GM18951 (cell line): Measurements from ENCODE around the gene LYZ.
A peak's percentile ranks its signal among the peaks of the same experiment; 100 is the strongest.

ENCODE experiments used
- POLR2A ChIP-seq: IDR thresholded peaks from 4 replicates; pipeline ENCODE4 v1.6.1; 2011; ENCODE audit warnings: mild to moderate bottlenecking; ENCODE audit not compliant: insufficient read length, insufficient read depth; ENCODE audit errors: extremely low read depth
- in situ Hi-C: fragments of 300-500 bp; cut with MboI; formaldehyde crosslinking; loops from one replicate; pipeline ENCODE4 v1.12.0; 2022; ENCODE audit warnings: low sequenced_read_pairs, mixed read lengths, inconsistent platforms; ENCODE audit not compliant: unreplicated experiment

LYZ gene

DNA sequence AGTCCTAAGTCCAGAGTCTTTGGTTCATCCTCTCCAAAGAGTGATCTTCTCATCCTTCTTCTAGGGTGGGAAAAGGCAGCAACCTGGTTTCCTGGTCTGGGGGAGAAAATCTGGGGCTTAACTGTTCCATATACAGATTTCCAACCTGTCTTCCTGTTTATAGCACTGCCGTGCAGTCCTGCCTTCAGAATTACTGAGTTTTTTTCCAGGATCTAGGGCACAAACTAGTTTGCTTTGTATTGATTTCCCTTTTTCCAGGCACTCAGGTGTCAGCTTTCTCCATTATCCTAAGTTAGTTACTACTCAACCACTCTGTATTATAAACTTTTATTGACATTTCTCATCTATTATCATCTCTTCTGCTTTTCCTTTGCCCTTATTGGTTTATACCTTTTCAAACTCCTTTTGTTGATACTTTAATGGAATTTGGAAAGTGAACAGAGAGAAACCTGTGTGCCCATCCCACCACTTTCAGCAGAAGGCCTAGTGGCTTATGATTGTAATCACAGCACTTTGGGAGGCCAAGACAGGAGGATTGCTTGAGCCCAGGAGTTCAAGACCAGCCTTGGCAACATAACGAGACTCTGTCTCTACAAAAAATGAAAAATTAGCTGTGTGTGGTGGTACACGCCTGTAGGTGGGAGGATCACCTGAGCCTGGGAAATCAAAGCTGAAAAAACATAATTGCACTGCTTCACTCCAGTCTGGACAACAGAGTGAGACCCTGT is 4.1 kb upstream of the LYZ start:
- TF ChIP-seq POLR2A: no peak
- in situ Hi-C loops: no loop called here

DNA sequence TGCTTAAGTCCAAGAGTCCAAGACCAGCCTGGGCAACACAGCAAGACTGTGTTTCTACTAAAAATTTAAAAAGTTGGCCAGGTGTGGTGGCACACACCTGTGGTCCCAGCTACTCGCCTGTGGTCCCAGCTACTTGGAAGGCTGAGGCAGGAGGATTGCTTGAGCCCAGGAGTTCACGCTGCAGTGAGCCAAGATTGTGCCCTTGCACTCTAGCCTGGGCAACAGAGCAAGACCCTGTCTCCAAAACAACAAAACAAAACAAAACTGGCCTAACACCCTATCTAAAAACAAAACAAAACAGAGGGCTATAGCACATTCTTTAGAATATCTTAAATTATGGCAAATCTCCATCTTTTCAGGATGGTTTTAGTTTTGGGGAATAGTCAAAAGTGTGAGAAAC is 3.1 kb upstream of the LYZ start:
- in situ Hi-C loops: no loop called here
- no peak for TF ChIP-seq POLR2A

DNA sequence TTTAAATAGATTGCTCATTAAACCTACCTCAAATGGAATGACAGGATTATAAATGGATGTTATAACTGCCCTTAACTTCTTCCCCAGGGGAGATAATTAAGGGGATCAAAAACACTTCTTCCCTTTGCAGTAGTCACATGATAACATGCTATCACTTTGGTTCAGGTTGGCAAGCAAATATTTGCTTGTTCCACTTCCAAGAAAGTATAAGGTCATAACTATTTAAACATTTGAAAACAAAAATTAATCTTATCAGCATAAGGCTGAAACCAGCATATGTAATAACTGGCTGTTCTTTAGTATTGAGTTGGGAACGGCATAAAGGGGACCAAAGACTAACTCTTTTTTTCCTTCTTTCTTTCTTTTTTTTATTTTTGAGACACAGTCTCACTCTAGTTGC is 2.4 kb upstream of the LYZ start:
- in situ Hi-C loops: no loop called here
- TF ChIP-seq POLR2A: no peak

DNA sequence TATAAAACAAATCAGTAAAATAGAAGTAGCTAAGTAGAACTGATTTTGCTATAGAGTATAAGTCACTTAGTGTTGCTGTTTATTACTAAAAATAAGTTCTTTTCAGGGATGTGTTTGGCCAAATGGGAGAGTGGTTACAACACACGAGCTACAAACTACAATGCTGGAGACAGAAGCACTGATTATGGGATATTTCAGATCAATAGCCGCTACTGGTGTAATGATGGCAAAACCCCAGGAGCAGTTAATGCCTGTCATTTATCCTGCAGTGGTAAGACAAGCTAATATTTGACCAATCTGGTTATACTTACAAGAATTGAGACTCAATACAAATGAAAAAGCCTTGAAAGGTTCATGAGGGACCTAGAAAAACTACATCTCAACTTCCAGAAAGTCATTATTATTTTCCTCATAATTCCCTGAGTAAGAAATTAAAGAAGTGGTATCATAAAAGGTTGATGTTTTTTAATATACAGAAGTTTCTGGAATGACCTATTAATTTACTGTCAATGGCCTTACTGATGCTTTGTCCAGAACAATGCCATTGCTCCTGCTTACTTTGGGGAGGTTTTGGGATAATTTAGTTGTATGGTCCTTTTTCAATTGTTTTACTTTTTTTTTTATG is 1.9 kb downstream of the LYZ start:
- TF ChIP-seq POLR2A: no peak
- in situ Hi-C loops: no loop called here

DNA sequence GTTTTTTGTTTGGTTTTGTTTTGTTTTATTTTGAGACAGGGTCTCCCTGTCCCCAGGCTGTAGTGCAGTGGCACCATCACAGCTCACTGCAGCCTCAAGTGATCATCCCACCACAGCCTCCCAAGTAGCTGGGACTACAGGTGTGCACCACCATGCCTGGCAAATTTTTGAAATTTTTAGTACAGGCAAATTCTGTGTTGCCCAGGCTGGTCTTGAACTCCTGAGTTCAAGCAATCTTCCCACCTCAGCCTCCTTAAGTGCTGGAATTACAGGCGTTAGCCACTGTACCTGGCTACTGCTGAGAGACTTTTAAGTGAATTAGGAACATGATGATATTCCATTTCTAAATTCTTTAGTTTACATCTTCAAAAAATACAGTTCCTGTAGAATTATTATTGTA is 2.6 kb downstream of the LYZ start:
- TF ChIP-seq POLR2A: no peak
- in situ Hi-C loops: no loop called here

DNA sequence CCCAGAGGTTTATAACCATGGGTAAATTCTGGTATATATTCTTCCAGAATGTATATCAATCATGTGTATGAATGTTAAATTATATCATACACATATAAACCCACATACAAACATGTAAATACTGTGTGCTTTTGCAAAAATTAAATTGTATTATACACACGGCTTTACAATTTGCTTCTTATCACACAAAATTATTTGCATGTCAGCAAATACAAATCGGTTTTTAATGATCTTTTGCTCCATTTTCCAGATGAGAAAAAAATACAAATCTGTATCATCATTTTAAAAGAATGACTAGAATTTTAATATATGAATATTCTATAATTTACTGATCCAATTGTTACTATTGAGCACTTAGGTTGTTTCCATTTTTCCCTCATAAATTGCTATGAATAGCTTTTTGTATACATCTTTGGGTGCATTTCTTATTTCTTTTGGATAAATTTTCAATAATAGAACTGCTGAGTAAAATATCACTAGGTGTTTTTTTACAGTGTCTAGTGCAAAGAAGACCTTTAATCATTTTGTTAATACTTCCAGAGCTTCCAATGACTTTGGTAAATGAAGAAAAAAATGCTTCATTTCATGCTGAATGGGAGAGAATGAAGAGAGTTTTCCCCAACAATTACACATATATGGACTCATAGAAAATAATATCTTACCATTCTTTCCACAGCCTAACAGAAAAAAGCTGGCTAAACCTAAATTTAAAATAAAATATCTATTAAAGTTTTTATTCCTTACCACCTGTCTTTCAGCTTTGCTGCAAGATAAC is 3.5 kb downstream of the LYZ start:
- in situ Hi-C loops: no loop called here
- TF ChIP-seq POLR2A: no peak

DNA sequence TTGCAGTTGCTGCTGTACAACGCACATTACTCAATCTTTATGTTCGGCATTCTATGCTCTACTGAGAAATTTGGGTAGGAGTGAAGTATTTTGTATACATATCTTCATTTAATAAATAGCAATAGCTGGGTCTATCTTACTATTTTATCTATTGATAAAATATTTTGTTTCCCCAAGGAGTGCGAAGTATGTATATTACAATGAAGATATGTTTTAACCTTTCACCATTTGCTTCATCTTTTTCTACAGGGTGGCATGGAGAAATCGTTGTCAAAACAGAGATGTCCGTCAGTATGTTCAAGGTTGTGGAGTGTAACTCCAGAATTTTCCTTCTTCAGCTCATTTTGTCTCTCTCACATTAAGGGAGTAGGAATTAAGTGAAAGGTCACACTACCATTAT is 4.7 kb downstream of the LYZ start:
- TF ChIP-seq POLR2A: no peak
- in situ Hi-C loops: no loop called here

DNA sequence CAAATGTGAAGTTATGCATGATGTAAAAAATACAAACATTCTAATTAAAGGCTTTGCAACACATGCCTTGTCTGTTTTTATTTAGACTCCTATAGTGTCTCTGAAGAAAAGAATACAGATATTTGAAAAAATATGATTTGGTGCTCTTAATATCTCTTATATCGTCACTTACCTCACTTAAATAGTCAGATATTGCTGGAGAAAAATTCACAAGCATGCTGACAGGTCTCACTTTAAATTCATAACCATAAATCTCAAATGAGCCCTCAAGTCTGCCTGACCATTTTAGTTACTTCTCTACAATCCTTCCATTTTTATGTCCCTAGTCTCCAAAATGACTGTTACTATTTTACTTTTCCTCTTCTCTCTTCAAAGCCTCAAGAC is 6.0 kb downstream of the LYZ start:
- no peak for TF ChIP-seq POLR2A
- in situ Hi-C loops: no loop called here

DNA sequence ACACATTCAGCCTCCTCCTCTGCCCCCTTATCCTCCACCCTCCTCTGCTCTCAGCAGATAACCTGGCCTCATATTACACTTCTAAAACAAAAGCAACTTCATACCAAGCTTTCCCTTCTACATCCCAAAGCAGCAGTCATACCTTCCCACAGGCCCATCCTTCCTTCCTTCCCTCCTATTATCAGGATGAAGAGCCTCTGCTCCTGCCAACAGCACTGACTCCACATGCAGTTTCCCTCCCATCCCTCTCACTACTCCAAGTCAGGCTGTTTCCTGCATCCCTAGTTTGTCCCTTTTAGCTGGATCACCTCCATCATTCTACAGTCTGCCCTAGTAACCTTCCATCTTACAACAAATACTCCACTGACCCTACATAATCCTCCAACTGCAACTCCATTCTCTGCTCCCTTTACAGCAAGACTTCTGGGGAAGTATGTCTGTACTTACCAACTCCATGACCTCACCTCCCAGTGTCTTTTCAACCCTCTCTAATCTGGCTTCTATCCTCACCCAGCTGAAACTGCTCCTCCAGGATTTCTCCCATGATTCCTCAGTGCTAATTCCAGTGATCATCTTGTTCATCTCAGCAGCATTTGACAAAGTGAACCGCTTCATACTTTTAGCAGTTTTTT is 6.5 kb downstream of the LYZ start:
- no peak for TF ChIP-seq POLR2A
- in situ Hi-C loops: no loop called here

DNA sequence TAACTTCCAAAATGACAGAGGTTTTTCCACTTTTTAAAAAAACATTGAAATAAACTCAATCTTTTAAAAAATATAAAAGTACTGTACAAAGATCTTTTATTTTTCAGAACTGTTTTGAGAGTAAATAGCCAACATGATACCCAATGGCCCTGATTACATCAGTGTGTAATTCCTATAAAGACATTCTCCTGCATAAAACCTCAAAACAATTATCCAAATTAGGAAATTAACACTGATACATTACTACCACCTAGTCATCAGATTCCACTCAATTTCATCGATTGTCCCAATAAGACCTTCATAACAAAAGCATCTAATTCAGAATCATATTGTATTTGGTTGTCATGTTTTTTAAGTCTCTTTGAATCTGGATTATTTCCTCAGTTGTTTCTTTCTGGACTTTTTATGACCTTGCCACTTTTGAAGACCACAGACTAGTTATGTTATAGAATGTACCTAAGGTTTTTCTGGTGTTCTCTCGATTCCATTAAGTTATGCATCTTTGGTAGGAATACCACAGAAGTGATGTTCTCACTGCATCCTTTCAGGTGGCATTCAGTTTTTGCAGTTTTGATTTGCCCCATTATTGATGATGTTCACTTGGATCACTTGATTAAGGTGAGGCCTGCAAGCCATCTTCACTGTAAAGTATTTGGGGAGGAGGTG is 7.3 kb downstream of the LYZ start:
- in situ Hi-C loops: no loop called here

DNA sequence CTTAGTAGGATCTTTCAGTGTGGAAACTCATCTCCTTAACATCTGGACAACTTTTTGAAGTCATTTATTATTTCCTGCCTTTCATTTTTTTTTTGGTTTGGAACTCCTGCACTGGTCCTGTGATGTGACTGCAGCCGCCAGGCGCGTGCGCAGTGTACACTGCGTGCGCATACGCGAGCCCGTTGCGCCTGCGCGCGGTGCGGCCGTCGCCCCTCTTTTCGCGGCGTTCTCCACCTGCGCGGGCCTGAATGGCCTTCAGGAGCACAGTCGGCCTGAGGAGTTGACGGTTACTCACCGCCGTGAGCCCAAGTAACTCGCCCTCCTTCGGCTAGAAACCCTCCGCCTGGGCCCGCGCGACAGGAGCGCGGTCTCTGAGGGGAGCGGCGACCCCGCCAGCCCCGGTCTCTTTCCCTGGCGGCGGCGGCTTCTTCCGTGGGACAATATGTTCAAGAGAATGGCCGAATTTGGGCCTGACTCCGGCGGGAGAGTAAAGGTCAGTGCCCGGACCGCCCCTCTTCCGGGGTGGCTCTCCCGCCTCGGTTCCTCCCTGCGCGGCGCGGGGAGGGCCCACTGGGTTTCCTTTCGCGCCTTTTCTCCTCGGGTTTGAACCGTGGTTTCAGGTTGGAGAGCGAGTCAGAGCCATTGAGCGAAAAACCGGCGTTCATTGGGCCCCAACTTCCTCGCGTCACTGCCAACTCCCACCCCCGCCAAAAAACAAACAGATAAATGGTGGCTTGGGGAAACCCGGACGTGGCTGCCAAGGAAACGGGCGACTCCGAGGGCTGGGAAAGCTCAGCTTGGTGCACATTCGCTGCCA is 11.6 kb downstream of the LYZ start, which contains the start of gene YEATS4:
TSS of gene YEATS4 (plus strand) at position 213 of the 817 bp plus-strand sequence. CDS start at position 443, 230 bp downstream.
- TF ChIP-seq POLR2A: peak; percentile 77
- in situ Hi-C loops: no loop called here

More for the DNA sequence above, 7.3 kb downstream of the LYZ start:
- no peak for TF ChIP-seq POLR2A

DNA sequence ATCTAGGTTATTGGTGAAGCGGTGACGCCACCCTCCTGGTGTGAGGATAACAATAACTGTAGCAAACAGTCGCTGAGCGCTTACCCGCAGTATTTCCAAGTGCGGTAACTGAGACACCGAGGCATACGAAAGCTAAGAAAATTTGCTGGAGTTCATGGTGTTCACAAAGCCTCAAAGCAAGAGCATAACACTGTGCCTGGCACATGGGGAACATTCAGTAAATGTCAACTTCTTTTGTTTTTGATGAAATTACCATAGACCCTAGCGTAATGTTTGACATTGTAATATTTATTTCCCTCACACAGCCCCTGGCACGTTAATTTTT is 12.1 kb downstream of the LYZ start:
- no peak for TF ChIP-seq POLR2A
- in situ Hi-C loops: no loop called here

DNA sequence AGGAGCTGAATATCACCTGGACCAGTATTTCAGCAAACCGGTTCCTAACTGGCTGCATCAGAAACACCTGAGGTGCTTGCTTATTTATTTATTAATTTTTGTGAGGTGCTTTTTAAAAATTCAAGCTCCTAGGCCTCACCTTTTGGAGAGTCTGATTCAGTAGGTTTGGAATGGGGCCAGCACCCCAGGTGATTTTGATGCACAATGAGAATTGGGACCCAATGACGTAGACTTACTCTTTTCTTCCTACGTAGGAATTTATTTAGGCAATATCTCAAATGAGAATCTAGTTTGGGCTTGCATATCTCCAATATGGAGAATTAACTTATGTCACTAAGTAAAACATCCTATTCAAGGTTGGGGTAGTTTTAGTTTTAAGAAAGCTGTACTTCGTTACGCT is 18.6 kb downstream of the LYZ start:
- TF ChIP-seq POLR2A: no peak
- in situ Hi-C loops: no loop called here

DNA sequence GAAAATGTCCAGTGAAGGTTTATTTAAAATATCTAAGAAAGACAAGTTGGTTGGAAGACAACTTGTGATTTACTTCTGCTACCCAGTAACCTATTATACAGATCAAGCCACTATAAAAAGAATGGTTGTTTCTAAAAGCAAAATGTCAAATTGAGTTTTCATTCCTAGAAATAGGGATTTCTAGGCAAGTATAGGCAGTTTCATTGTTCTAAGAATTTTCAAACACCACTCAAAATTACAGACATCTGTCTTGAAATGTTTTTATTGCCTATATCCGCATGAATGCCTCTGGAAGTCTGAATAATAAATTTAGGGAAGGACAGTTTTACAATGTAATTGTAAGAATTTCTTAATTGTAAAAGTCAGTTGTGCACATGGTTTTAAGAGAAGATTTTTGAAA is 20.0 kb downstream of the LYZ start:
- in situ Hi-C loops: no loop called here
- no peak for TF ChIP-seq POLR2A
